Endothelial cell of umbilical vein (primary cell): ENCODE data around the gene PCDHGC3. TPM values are rescaled to one million over a fixed set of nuclear protein-coding genes. Genes with fewer than 3 reads are reported as not detected.

ENCODE experiments used
- BruUV-seq: library from RNA; stranded (reverse); fragments of 400-500 nt; replicated peaks from 2 replicates; lab custom pipeline; 2021; lab: Mats Ljungman, UMichigan
- CTCF ChIA-PET: fragments of 300-600, 350-600 bp; sonication (Branson Sonifier 250); formaldehyde crosslinking; loops from one replicate; lab custom pipeline; 2021; ENCODE audit warnings: antibody characterized with exemption, inconsistent platforms; lab: Charles Lee
- POLR2A ChIA-PET: fragments of 300-600, 350-600 bp; sonication (Branson Sonifier 250); formaldehyde crosslinking; loops from one replicate; lab custom pipeline; 2021; ENCODE audit warnings: antibody characterized with exemption, inconsistent platforms; lab: Charles Lee
- DNase-seq: peaks from one replicate; pipeline ENCODE4 v3.0.0-alpha.2; 2011; ENCODE audit warnings: low read depth, low spot score
- FAIRE-seq: peaks from 2 replicates; lab custom pipeline; 2011; peaks lifted over from hg19 to GRCh38; lab: Jason Lieb, UNC
- H2AFZ ChIP-seq: 2 replicates; pipeline ENCODE4 v1.6.0; 2012; ENCODE audit warnings: low read depth, low read length, control low read depth, inconsistent platforms
- H3K27ac ChIP-seq: 2 replicates; pipeline ENCODE4 v1.5.1; 2011; ENCODE audit warnings: low read depth, mild to moderate bottlenecking, control low read depth, low read length, moderate library complexity; ENCODE audit not compliant: insufficient read depth
- H3K27me3 ChIP-seq, 2 experiments: 2 replicates each; pipeline versions ENCODE4 v1.6.0 to v1.6.1; 2011; ENCODE audit warnings: low read length in 2 of 2, mixed read lengths in 1 of 2; ENCODE audit not compliant: control insufficient read depth in 2 of 2, insufficient read depth in 2 of 2
- H3K36me3 ChIP-seq, 2 experiments: 2 replicates in 1 of 2; 3 replicates in 1 of 2; pipeline ENCODE4 v1.5.1; 2011; ENCODE audit warnings: low read length in 2 of 2, mild to moderate bottlenecking in 1 of 2, moderate library complexity in 1 of 2; ENCODE audit not compliant: control insufficient read depth in 2 of 2, insufficient read depth in 2 of 2; ENCODE audit errors: extremely low read depth in 1 of 2
- H3K4me1 ChIP-seq: 3 replicates; pipeline ENCODE4 v1.5.1; 2011; ENCODE audit warnings: mild to moderate bottlenecking, low read length; ENCODE audit not compliant: control insufficient read depth, insufficient read depth; ENCODE audit errors: extremely low read depth
- H3K4me2 ChIP-seq: 2 replicates; pipeline ENCODE4 v1.6.1; 2011; ENCODE audit warnings: low read length, control low read depth, mixed read lengths; ENCODE audit not compliant: insufficient read depth
- H3K4me3 ChIP-seq, 3 experiments: fragments of 200-600 bp in 1 of 3; sonication (generic), shearing (Covaris generic) in 1 of 3; replicated peaks in 1 of 3; 2 replicates each; pipeline ENCODE4 v1.5.1; 2011 to 2016; ENCODE audit warnings: control low read depth in 3 of 3, low read length in 3 of 3, mild to moderate bottlenecking in 2 of 3, inconsistent platforms in 1 of 3, low read depth in 1 of 3, moderate library complexity in 1 of 3; ENCODE audit not compliant: insufficient read depth in 1 of 3
- H3K79me2 ChIP-seq: 2 replicates; pipeline ENCODE4 v1.6.0; 2012; ENCODE audit warnings: low read length, inconsistent platforms; ENCODE audit not compliant: control insufficient read depth, insufficient read depth
- H3K9ac ChIP-seq: replicated peaks from 2 replicates; pipeline ENCODE3; 2011; ENCODE audit warnings: low read length, control low read depth; ENCODE audit not compliant: insufficient read depth; ENCODE audit errors: extremely low read depth
- H3K9me1 ChIP-seq: replicated peaks from 3 replicates; pipeline ENCODE4 v1.6.0; 2011; ENCODE audit warnings: mild to moderate bottlenecking, low read length; ENCODE audit not compliant: control insufficient read depth, insufficient read depth; ENCODE audit errors: extremely low read depth
- H3K9me3 ChIP-seq: replicated peaks from 2 replicates; pipeline ENCODE4 v1.5.1; 2012; ENCODE audit warnings: low read length, inconsistent platforms; ENCODE audit not compliant: control insufficient read depth, insufficient read depth
- H4K20me1 ChIP-seq: replicated peaks from 2 replicates; pipeline ENCODE3; 2011; ENCODE audit warnings: mild to moderate bottlenecking, low read length; ENCODE audit not compliant: control insufficient read depth, insufficient read depth; ENCODE audit errors: extremely low read depth
- EZH2 ChIP-seq: IDR thresholded peaks from 2 replicates; pipeline ENCODE4 v1.6.1; 2012; ENCODE audit warnings: borderline replicate concordance, low read depth, mild to moderate bottlenecking, moderate library complexity, low read length, inconsistent platforms; ENCODE audit not compliant: severe bottlenecking
- FOS ChIP-seq: IDR thresholded peaks from 2 replicates; pipeline ENCODE4 v1.6.1; 2011; ENCODE audit warnings: mild to moderate bottlenecking, low read length, moderate library complexity, borderline replicate concordance; ENCODE audit not compliant: insufficient read depth
- GATA2 ChIP-seq: IDR thresholded peaks from 2 replicates; pipeline ENCODE4 v1.7.0; 2011; ENCODE audit warnings: low read depth, mild to moderate bottlenecking, moderate library complexity, mixed read lengths, low read length; ENCODE audit not compliant: insufficient read length, insufficient read depth
- JUN ChIP-seq: IDR thresholded peaks from 2 replicates; pipeline ENCODE4 v1.6.1; 2011; ENCODE audit warnings: borderline replicate concordance, low read depth; ENCODE audit not compliant: insufficient read length, insufficient read depth
- MAX ChIP-seq: IDR thresholded peaks from 2 replicates; pipeline ENCODE4 v1.6.1; 2011; ENCODE audit not compliant: insufficient read depth, insufficient read length
- MYC ChIP-seq: IDR thresholded peaks from one replicate; pipeline ENCODE4 v1.6.1; 2011; ENCODE audit warnings: mild to moderate bottlenecking, low read depth, low read length
- POLR2A ChIP-seq: IDR thresholded peaks from 2 replicates; pipeline ENCODE4 v1.6.1; 2012; ENCODE audit warnings: low read depth, mild to moderate bottlenecking, control low read depth, low read length
- POLR2AphosphoS5 ChIP-seq: IDR thresholded peaks from 2 replicates; pipeline ENCODE4 v1.6.1; 2012; ENCODE audit warnings: low read depth, mild to moderate bottlenecking, control low read depth, low read length, moderate library complexity; ENCODE audit not compliant: insufficient read depth
- dilution Hi-C: fragments of 300-500 bp; cut with MboI; formaldehyde crosslinking; loops from one replicate; pipeline ENCODE4 v1.15.0; 2019; ENCODE audit warnings: low sequenced_read_pairs; ENCODE audit not compliant: extremely low pct_ligation_motif_present
- intact Hi-C: fragments of 100-400 bp; cut with micrococcal nuclease; formaldehyde crosslinking; loops from one replicate; pipeline ENCODE4 v1.10.0; 2022
- polyA plus RNA-seq, 4 experiments: library from polyadenylated mRNA; depleted of rRNA in 3 of 4; stranded (reverse) in 3 of 4; unstranded in 1 of 4; fragments of >200 nt; gene quantifications; 2 replicates each; pipeline versions ENCODE4 v1.2.1 to v1.2.3, GENCODE V29; 2011 to 2012; ENCODE audit warnings: missing spikeins in 1 of 4
- total RNA-seq: library from RNA; stranded (reverse); gene quantifications from 2 replicates; pipeline ENCODE4 v1.2.3, GENCODE V29; 2021
- TF ChIP-seq, protein P1 (sequence below), 2 donors: IDR thresholded peaks; 1 replicate in 1 of 2; 2 replicates in 1 of 2; pipeline ENCODE4 v1.5.1; 2011; ENCODE audit warnings: low read length in 2 of 2, mild to moderate bottlenecking in 2 of 2, moderate library complexity in 2 of 2, control low read depth in 1 of 2, inconsistent platforms in 1 of 2, low read depth in 1 of 2; ENCODE audit not compliant: insufficient read depth in 1 of 2; ENCODE audit errors: extremely low read depth in 1 of 2

PCDHGC3 gene
- total and polyA plus RNA-seq, 2 donors (not counting 3 experiments of a cell fraction or from before 2014, with no cell fraction given) = 9.2 to 36.1 TPM

DNA sequence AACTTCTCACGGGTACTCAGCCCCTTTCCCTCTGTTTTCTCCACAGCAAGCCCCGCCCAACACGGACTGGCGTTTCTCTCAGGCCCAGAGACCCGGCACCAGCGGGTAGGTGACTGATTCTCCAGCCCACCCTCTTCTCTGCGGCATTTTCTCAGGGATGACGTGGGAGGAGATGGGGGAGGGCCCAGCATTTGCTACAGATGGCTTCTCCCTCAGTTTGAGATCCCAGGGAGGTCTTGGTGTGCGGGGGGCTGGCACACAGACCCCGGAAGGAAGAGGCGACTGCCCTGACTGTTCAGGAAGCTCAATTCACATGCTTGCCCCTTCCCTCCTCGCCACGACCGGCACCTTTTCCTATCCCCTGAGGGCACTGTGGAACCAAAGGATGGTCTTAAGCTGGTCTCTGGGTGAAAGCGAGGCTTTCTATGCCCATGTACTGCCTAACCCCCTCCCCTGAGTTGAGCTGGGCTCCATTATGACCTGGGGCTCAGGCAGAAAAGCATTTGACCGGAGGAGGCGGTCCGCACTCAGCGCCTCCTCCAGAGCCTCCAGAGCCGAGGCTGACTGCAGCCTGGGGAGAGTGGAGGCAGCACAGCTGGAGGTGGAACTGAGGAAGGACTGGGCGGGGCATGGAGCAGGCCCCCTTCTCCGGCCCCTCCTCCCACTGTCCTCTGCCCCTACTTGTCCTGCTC lies 19.1 kb downstream of the PCDHGC3 start:
- BruUV-seq = no TSS peak
- DNase-seq (no peak), FAIRE-seq (no peak)
- dilution Hi-C loops = no loop called here
- no peak overlapping the region for H3K27ac ChIP-seq
- TF ChIP-seq POLR2AphosphoS5 (no peak), FOS (no peak), GATA2 (no peak), MAX (no peak), POLR2A (no peak), MYC (no peak), JUN (no peak), EZH2 (no peak)
- TF ChIP-seq, protein P1, sequence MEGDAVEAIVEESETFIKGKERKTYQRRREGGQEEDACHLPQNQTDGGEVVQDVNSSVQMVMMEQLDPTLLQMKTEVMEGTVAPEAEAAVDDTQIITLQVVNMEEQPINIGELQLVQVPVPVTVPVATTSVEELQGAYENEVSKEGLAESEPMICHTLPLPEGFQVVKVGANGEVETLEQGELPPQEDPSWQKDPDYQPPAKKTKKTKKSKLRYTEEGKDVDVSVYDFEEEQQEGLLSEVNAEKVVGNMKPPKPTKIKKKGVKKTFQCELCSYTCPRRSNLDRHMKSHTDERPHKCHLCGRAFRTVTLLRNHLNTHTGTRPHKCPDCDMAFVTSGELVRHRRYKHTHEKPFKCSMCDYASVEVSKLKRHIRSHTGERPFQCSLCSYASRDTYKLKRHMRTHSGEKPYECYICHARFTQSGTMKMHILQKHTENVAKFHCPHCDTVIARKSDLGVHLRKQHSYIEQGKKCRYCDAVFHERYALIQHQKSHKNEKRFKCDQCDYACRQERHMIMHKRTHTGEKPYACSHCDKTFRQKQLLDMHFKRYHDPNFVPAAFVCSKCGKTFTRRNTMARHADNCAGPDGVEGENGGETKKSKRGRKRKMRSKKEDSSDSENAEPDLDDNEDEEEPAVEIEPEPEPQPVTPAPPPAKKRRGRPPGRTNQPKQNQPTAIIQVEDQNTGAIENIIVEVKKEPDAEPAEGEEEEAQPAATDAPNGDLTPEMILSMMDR (IDR thresholded peaks at IDR 0.05; ENCODE audit: extremely low read depth in 1 of 2, insufficient read depth in 1 of 2, low read depth in 1 of 2, low read length in 2 of 2) = no peak
- CTCF ChIA-PET = interaction anchor here (0.6 to 2.7 kb wide), 5 partner anchors 9 to 121 kb away, joined by 3 to 18 read pairs (median 3); partner anchors contain the start of genes PCDHGA12 and PCDHGA6
- no peak overlapping the region for H2AFZ ChIP-seq
- H4K20me1 ChIP-seq = no peaks in the 10 kb centered on the region
- H3K4me2 ChIP-seq = no peak overlapping the region
- peaks cover 10 to 25% of the 10 kb centered on the region in 2 experiments for H3K27me3 ChIP-seq
- no peaks in the 10 kb centered on the region for H3K79me2 ChIP-seq
- H3K9me3 ChIP-seq = no peaks in the 10 kb centered on the region
- H3K4me3 ChIP-seq = no peak overlapping the region
- intact Hi-C loops = no loop called here
- POLR2A ChIA-PET = no interaction called here
- no peaks in the 10 kb centered on the region for H3K36me3 ChIP-seq
- H3K9me1 ChIP-seq = no peaks in the 10 kb centered on the region
- H3K4me1 ChIP-seq = no peaks in the 10 kb centered on the region
- H3K9ac ChIP-seq = no peak overlapping the region
